Measurements from ENCODE around the gene PPP1R12C.

DNA sequence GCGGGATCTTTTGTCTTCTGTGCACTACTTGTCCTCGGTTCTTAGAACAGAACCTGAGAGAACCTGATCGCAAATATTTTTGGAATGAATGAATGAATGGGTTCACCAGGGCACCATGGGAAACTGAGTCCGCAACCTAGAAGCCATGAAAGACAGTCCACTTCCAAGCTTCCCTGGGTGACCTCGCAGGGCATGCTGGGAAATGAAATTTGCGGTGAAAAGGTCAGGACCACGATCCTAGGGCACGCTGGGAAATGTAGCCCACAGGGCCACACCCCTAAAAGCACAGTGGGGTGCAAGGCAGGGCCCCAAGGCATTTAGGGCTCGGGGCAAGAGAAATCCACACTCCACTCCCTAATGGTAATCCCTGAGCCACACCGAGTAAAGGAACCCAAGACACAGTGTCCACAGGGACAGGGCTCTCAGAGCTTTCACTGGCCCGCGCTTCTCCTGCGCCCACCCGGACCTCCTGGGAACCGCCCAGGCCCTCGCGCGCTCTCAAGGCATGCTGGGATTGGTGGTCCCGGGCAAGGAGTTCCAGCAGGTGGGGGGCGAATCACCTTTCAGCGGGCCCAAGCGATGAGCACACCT, 1.1 kb upstream of the PPP1R12C start:
- TF ChIP-seq POLR2A (IDR thresholded peaks at IDR 0.05; ENCODE audit: low read length) (no peak), GATA1 (IDR thresholded peaks at IDR 0.05; ENCODE audit: low read depth, low read length) (no peak)
